Upper lobe of left lung (tissue), 6 donors: Measurements from ENCODE around the gene PACSIN1. TPM values are rescaled to one million over a fixed set of nuclear protein-coding genes. Genes with fewer than 3 reads are reported as not detected.

ENCODE experiments used
- ATAC-seq, 2 donors: fragments of 200-7000 bp; cut with Tn5 transposase; one replicate each; pipeline ENCODE4 v1.9.1; 2022; ENCODE audit warnings: mild to moderate bottlenecking in 2 of 2, moderate library complexity in 2 of 2; ENCODE audit not compliant: low FRiP score in 2 of 2
- DNase-seq, 2 donors: peaks; one replicate each; pipeline ENCODE4 v3.0.0-alpha.2; 2019 to 2020
- H3K27ac ChIP-seq, 4 donors: fragments of 200-600 bp; sonication (generic); one replicate each; pipeline ENCODE4 v1.5.1; 2016 to 2019
- H3K27me3 ChIP-seq, 4 donors: fragments of 200-600 bp; sonication (generic); one replicate each; pipeline ENCODE4 v1.5.1; 2017 to 2019
- H3K36me3 ChIP-seq, 4 donors: fragments of 200-600 bp; sonication (generic); one replicate each; pipeline ENCODE4 v1.5.1; 2016 to 2019
- H3K4me1 ChIP-seq, 4 donors: fragments of 200-600 bp; sonication (generic); one replicate each; pipeline ENCODE4 v1.5.1; 2018 to 2019
- H3K4me3 ChIP-seq, 4 donors: fragments of 200-600 bp; sonication (generic); one replicate each; pipeline ENCODE4 v1.5.1; 2017 to 2019; ENCODE audit warnings: mild to moderate bottlenecking in 2 of 4, moderate library complexity in 1 of 4
- H3K9me3 ChIP-seq, 4 donors: fragments of 200-600 bp; sonication (generic); one replicate each; pipeline ENCODE4 v1.5.1; 2018 to 2019
- EP300 ChIP-seq, 4 donors: sonication (generic); formaldehyde crosslinking; IDR thresholded peaks; one replicate each; pipeline ENCODE4 v1.5.1; 2017; ENCODE audit warnings: antibody characterized with exemption in 4 of 4, control low read depth in 2 of 4
- POLR2A ChIP-seq, 4 donors: fragments of 450-650 bp; IDR thresholded peaks; one replicate each; pipeline ENCODE4 v1.5.1; 2016 to 2017; ENCODE audit warnings: antibody characterized with exemption in 4 of 4, mild to moderate bottlenecking in 2 of 4
- POLR2AphosphoS5 ChIP-seq, 2 donors: sonication (generic); formaldehyde crosslinking; IDR thresholded peaks; one replicate each; pipeline ENCODE4 v1.5.1; 2017; ENCODE audit warnings: antibody characterized with exemption in 2 of 2
- WGBS, 2 donors: methylation state at CpG; one replicate each; pipeline ENCODE4 v1.1.5; 2017 to 2018; 5-methylcytosine and 5-hydroxymethylcytosine counted together
- total RNA-seq, 6 donors: library from RNA; depleted of rRNA in 4 of 6; stranded (reverse); fragments of >200 nt in 4 of 6; gene quantifications; one replicate each; pipeline versions ENCODE4 v1.1.0 to v1.2.1, GENCODE V29; 2016 to 2021
- TF ChIP-seq, protein P1 (sequence below), 6 experiments: fragments of 450-650 bp in 4 of 6; fragments of 200-600 bp in 2 of 6; sonication (generic) in 2 of 6; IDR thresholded peaks; one replicate each; pipeline ENCODE4 v1.5.1; 2016 to 2019; ENCODE audit warnings: antibody characterized with exemption in 6 of 6
- donor health status: DM: no; HTN: no; CAD: no; lungs with moderate emphysema.
- donor health status: DM: no; HTN: yes; CAD: no; lungs with severe emphysema.

Gene PACSIN1
- total RNA-seq, 6 donors from 2014 or later: 0.06 to 3.0 (median 0.17) TPM; not detected in 3

DNA sequence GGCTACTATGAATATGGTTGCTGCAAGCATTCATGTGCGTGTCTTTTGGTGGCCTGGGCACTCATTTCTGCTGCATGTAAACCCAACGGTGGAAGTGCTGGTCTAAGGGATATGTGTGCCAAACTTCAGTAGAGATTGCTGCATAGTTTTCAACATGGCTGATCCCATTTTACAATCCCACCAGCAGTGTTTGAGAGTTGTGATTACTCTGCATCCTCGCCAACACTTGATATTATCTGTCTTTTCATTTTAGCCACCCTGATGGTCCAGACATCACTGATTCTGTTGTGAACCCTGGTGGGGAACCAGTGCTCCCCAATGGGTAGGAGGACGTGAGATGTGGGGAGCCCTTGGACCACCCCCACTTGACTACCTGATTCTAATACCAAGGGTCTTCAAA is 27.5 kb downstream of the PACSIN1 start:
- no peak for ATAC-seq

GRCh38 chr6:34494973-34495372 is 29.1 kb downstream of the PACSIN1 start:
- WGBS, 2 donors: 73 to 98% methylated on average over 3 of the region's 3 CpGs
- Histone ChIP-seq H3K27me3 (no peaks in the 10 kb centered on the region), H3K27ac (no peak overlapping the region), H3K4me1 (no peaks in the 10 kb centered on the region), H3K4me3 (no peak overlapping the region), H3K9me3 (peaks cover 0 to 6% (median 0%) of the 10 kb centered on the region in 4 donors), H3K36me3 (no peaks in the 10 kb centered on the region)
- TF ChIP-seq, protein P1, sequence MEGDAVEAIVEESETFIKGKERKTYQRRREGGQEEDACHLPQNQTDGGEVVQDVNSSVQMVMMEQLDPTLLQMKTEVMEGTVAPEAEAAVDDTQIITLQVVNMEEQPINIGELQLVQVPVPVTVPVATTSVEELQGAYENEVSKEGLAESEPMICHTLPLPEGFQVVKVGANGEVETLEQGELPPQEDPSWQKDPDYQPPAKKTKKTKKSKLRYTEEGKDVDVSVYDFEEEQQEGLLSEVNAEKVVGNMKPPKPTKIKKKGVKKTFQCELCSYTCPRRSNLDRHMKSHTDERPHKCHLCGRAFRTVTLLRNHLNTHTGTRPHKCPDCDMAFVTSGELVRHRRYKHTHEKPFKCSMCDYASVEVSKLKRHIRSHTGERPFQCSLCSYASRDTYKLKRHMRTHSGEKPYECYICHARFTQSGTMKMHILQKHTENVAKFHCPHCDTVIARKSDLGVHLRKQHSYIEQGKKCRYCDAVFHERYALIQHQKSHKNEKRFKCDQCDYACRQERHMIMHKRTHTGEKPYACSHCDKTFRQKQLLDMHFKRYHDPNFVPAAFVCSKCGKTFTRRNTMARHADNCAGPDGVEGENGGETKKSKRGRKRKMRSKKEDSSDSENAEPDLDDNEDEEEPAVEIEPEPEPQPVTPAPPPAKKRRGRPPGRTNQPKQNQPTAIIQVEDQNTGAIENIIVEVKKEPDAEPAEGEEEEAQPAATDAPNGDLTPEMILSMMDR (IDR thresholded peaks at IDR 0.05): no peak
- no peak for TF ChIP-seq EP300 (IDR thresholded peaks at IDR 0.05)
- no peak for TF ChIP-seq POLR2AphosphoS5 (IDR thresholded peaks at IDR 0.05)
- DNase-seq (no peak), ATAC-seq (no peak)

More for the DNA sequence above, 27.5 kb downstream of the PACSIN1 start:
- Histone ChIP-seq H3K4me3 (no peak overlapping the region), H3K4me1 (no peaks in the 10 kb centered on the region), H3K9me3 (no peaks in the 10 kb centered on the region), H3K27me3 (no peaks in the 10 kb centered on the region), H3K36me3 (no peaks in the 10 kb centered on the region), H3K27ac (no peak overlapping the region)
- TF ChIP-seq EP300 (IDR thresholded peaks at IDR 0.05) (no peak), POLR2AphosphoS5 (IDR thresholded peaks at IDR 0.05) (no peak), POLR2A (IDR thresholded peaks at IDR 0.05) (no peak)
- TF ChIP-seq, protein P1 (IDR thresholded peaks at IDR 0.05): no peak
- 62 to 76% methylated on average over 4 of the region's 4 CpGs for WGBS, 2 donors
- DNase-seq: no peak

GRCh38 chr6:34496103-34496685 is 30.3 kb downstream of the PACSIN1 start:
- ATAC-seq: no peak
- Histone ChIP-seq H3K9me3 (peaks cover 0 to 15% (median 7%) of the 10 kb centered on the region in 4 donors), H3K4me1 (no peaks in the 10 kb centered on the region), H3K27ac (no peak overlapping the region), H3K27me3 (no peaks in the 10 kb centered on the region), H3K4me3 (no peak overlapping the region), H3K36me3 (no peaks in the 10 kb centered on the region)
- TF ChIP-seq POLR2AphosphoS5 (IDR thresholded peaks at IDR 0.05) (no peak), EP300 (IDR thresholded peaks at IDR 0.05) (no peak)
- 51 to 68% methylated on average over 4 to 9 of the region's 9 CpGs for WGBS, 2 donors
- DNase-seq: no peak

DNA sequence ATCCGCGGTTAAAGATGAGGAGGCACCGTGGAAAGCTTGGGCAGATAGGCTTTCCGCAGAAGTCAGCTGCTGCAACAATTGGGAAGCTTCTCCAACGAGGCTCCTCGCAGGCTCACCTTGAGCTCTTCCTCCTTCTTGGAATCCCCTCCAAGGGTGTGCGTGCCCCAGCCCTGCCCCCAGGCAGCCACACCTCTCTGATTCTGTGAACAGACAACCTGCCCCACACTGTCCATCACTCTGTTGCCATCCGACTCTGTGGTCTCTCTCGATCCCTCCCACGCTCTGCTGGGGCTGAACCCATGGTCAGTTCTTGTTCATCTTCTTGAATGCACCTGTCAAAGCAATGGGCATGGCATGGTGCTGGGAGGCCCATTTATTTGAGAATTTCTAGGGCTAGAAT is 31.5 kb downstream of the PACSIN1 start:
- TF ChIP-seq, protein P1 (IDR thresholded peaks at IDR 0.05): no peak
- TF ChIP-seq POLR2A (IDR thresholded peaks at IDR 0.05) (no peak), POLR2AphosphoS5 (IDR thresholded peaks at IDR 0.05) (no peak), EP300 (IDR thresholded peaks at IDR 0.05) (no peak)
- Histone ChIP-seq H3K9me3 (peaks cover 0 to 15% (median 7%) of the 10 kb centered on the region in 4 donors), H3K4me1 (no peaks in the 10 kb centered on the region), H3K4me3 (no peak overlapping the region), H3K27ac (no peak overlapping the region), H3K27me3 (no peaks in the 10 kb centered on the region), H3K36me3 (no peaks in the 10 kb centered on the region)
- 76 to 88% methylated on average over 8 to 10 of the region's 10 CpGs for WGBS, 2 donors
- no peak for ATAC-seq
- no peak for DNase-seq

DNA sequence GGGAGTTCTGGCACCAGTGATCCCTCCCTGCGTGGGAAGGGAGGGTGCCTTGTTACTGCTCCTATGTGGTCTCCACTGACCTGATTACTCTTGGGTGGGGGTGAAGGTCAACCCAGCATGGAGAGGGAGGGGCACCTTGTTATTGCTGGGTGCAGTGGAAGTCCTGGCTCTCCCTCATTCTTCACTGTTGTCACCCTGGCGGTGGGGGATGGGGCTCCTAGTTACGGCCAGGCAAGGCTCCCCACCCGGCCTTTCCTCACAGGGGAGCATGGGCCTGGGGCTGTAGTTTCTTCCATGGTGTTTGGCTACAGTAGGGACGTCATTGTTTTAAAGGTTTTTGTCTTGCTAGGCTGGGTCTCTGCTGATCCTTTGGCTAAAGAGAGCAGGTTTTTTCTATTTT is 40.8 kb downstream of the PACSIN1 start:
- 60 to 80% methylated on average over 4 to 5 of the region's 5 CpGs for WGBS, 2 donors
- peaks cover 0 to 5% (median 0%) of the 10 kb centered on the region in 4 donors for H3K9me3 ChIP-seq
- no peak for DNase-seq

More for the DNA sequence above, 40.8 kb downstream of the PACSIN1 start:
- TF ChIP-seq, protein P1 (IDR thresholded peaks at IDR 0.05): no peak
- TF ChIP-seq POLR2A (IDR thresholded peaks at IDR 0.05) (no peak), POLR2AphosphoS5 (IDR thresholded peaks at IDR 0.05) (no peak), EP300 (IDR thresholded peaks at IDR 0.05) (no peak)
- no peaks in the 10 kb centered on the region for H3K36me3 ChIP-seq
- H3K4me3 ChIP-seq: no peak overlapping the region
- ATAC-seq: no peak
- no peaks in the 10 kb centered on the region for H3K4me1 ChIP-seq
- no peaks in the 10 kb centered on the region for H3K27me3 ChIP-seq
- no peak overlapping the region for H3K27ac ChIP-seq
